Hypothalamus (tissue), 51 donors: Measurements from ENCODE around the gene TMPRSS13.

Experiments used
- DNase-seq, 51 donors: peaks; one replicate each; lab custom pipeline; 2025; lab: John Stamatoyannopoulos, UW

Gene TMPRSS13

GRCh38 chr11:117914991-117915618, 14.1 kb downstream of the TMPRSS13 start:
- DNase-seq = no peak

GRCh38 chr11:117914398-117914761, 14.8 kb downstream of the TMPRSS13 start:
- no peak for DNase-seq

- DNase-seq = no peak
Observed at GRCh38 chr11:117913736-117914397, 15.3 kb downstream of the TMPRSS13 start.

GRCh38 chr11:117912497-117912896, 16.7 kb downstream of the TMPRSS13 start:
- no peak for DNase-seq

- no peak for DNase-seq
Observed at GRCh38 chr11:117911694-117912093, 17.5 kb downstream of the TMPRSS13 start.

GRCh38 chr11:117910941-117911655, 18.1 kb downstream of the TMPRSS13 start:
- DNase-seq = no peak

- no peak for DNase-seq
Observed at GRCh38 chr11:117910525-117910924, 18.7 kb downstream of the TMPRSS13 start.

- no peak for DNase-seq
Observed at GRCh38 chr11:117909611-117910382, 19.4 kb downstream of the TMPRSS13 start.

- DNase-seq = no peak
Observed at GRCh38 chr11:117908959-117909610, 20.1 kb downstream of the TMPRSS13 start.

GRCh38 chr11:117908109-117908895, 20.9 kb downstream of the TMPRSS13 start:
- DNase-seq = no peak

GRCh38 chr11:117907276-117908108, 21.7 kb downstream of the TMPRSS13 start:
- peak in 35 of 51 donors; percentile 9 to 87 (median 41) for DNase-seq

GRCh38 chr11:117906710-117907109, 22.5 kb downstream of the TMPRSS13 start:
- no peak for DNase-seq

GRCh38 chr11:117906126-117906525, 23.1 kb downstream of the TMPRSS13 start:
- DNase-seq = no peak

GRCh38 chr11:117905524-117905923, 23.7 kb downstream of the TMPRSS13 start:
- no peak for DNase-seq

GRCh38 chr11:117903505-117904382, 25.5 kb downstream of the TMPRSS13 start:
- no peak for DNase-seq

GRCh38 chr11:117902001-117902845, 27.0 kb downstream of the TMPRSS13 start:
- DNase-seq = no peak

- no peak for DNase-seq
Observed at GRCh38 chr11:117901601-117902000, 27.6 kb downstream of the TMPRSS13 start.
